GM12891 (cell line): Measurements from ENCODE around the gene CDKN1C.

ENCODE experiments used
- PAX5 ChIP-seq: IDR thresholded peaks from 2 replicates; pipeline ENCODE4 v1.6.1; 2011; ENCODE audit warnings: low read length, moderate library complexity, mild to moderate bottlenecking; ENCODE audit not compliant: insufficient read depth, severe bottlenecking
- POLR2A ChIP-seq: IDR thresholded peaks from 2 replicates; pipeline ENCODE4 v1.6.1; 2011; ENCODE audit warnings: low read depth, low read length, control low read depth
- POLR2AphosphoS5 ChIP-seq: IDR thresholded peaks from 2 replicates; pipeline ENCODE4 v1.6.1; 2011; ENCODE audit warnings: low read depth, low read length, control low read depth
- POU2F2 ChIP-seq: IDR thresholded peaks from 2 replicates; pipeline ENCODE4 v1.6.1; 2011; ENCODE audit warnings: low read depth, mild to moderate bottlenecking, control low read depth, low read length, moderate library complexity
- SPI1 ChIP-seq: IDR thresholded peaks from 2 replicates; pipeline ENCODE4 v1.6.1; 2011; ENCODE audit warnings: low read depth, low read length, control low read depth
- TAF1 ChIP-seq: IDR thresholded peaks from 2 replicates; pipeline ENCODE4 v1.6.1; 2011; ENCODE audit warnings: low read depth, low read length, control low read depth

DNA sequence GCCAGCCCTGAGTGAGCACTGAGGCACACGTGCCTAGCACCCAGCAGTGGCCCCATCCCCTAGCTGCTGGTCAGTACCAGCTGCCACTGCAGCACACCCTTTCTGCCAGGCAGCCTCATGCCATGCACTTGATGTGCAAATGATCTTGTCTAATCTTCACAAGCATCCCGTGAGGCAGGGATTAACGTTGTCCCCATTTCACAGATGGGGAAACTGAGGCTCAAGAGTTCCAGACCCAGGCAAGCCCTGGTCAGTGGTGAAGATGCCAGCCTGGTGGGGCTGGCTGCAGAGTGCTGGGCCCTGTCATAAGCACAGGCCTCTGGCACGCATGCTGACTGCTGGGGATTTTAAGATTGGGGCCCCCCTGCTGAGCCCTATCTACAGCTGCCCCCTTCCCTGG is 8.4 kb upstream of the CDKN1C start:
- TF ChIP-seq POU2F2 (no peak), TAF1 (no peak), POLR2A (no peak), POLR2AphosphoS5 (no peak), SPI1 (no peak), PAX5 (no peak)
